KMS-11 (cell line): Measurements from ENCODE around the gene TSPEAR.

Source experiments
- H2AFZ ChIP-seq: fragments of 200-600 bp; sonication (generic); 2 replicates; pipeline ENCODE4 v1.6.1; 2016; ENCODE audit warnings: antibody characterized with exemption, mixed run types, low read depth
- H3K27ac ChIP-seq: fragments of 200-600 bp; sonication (generic); 2 replicates; pipeline ENCODE4 v1.6.1; 2016; ENCODE audit warnings: mild to moderate bottlenecking, mixed run types
- H3K27me3 ChIP-seq: fragments of 200-600 bp; sonication (generic); 2 replicates; pipeline ENCODE4 v1.6.1; 2017; ENCODE audit warnings: mild to moderate bottlenecking, low read depth, mixed run types, moderate library complexity; ENCODE audit not compliant: insufficient read depth
- H3K36me3 ChIP-seq: fragments of 200-600 bp; sonication (generic); 2 replicates; pipeline ENCODE4 v1.6.1; 2017; ENCODE audit warnings: mild to moderate bottlenecking, mixed run types; ENCODE audit not compliant: insufficient read depth
- H3K4me1 ChIP-seq: fragments of 200-600 bp; sonication (generic); 2 replicates; pipeline ENCODE4 v1.6.1; 2016; ENCODE audit warnings: mild to moderate bottlenecking, low read depth, mixed run types; ENCODE audit not compliant: poor library complexity, severe bottlenecking
- H3K4me2 ChIP-seq: fragments of 200-600 bp; sonication (generic); 2 replicates; pipeline ENCODE4 v1.7.0; 2016; ENCODE audit warnings: mild to moderate bottlenecking, mixed run types
- H3K4me3 ChIP-seq: fragments of 200-600 bp; sonication (generic); IDR thresholded peaks from 2 replicates; pipeline ENCODE4 v1.6.1; 2017; ENCODE audit warnings: low read depth, low read length, mixed read lengths; ENCODE audit not compliant: insufficient read depth
- H3K79me2 ChIP-seq: fragments of 200-600 bp; sonication (generic); 2 replicates; pipeline ENCODE4 v1.6.1; 2016; ENCODE audit warnings: low read depth, mixed run types; ENCODE audit not compliant: insufficient read depth
- H3K9ac ChIP-seq: fragments of 200-600 bp; sonication (generic); 2 replicates; pipeline ENCODE4 v1.6.1; 2016; ENCODE audit warnings: mild to moderate bottlenecking, mixed run types
- H4K20me1 ChIP-seq: fragments of 200-600 bp; sonication (generic); 2 replicates; pipeline ENCODE4 v1.6.1; 2016; ENCODE audit warnings: mild to moderate bottlenecking, mixed run types; ENCODE audit not compliant: insufficient read depth
- CTCF ChIP-seq: fragments of 200-600 bp; sonication (generic); conservative IDR thresholded peaks from 2 replicates; pipeline ENCODE4 v1.6.1; 2017; ENCODE audit warnings: low read depth, mild to moderate bottlenecking, antibody characterized with exemption, low read length, moderate library complexity, mixed read lengths

Gene TSPEAR

GRCh38 chr21:44542716-44543115 is 168.7 kb downstream of the TSPEAR start:
- H4K20me1 ChIP-seq: no peaks in the 10 kb centered on the region
- no peak overlapping the region for H3K4me3 ChIP-seq
- no peak overlapping the region for H3K27ac ChIP-seq
- no peaks in the 10 kb centered on the region for H3K36me3 ChIP-seq
- H3K9ac ChIP-seq: no peak overlapping the region
- TF ChIP-seq CTCF: no peak
- H3K4me2 ChIP-seq: no peak overlapping the region
- no peaks in the 10 kb centered on the region for H3K4me1 ChIP-seq
- no peaks in the 10 kb centered on the region for H3K79me2 ChIP-seq
- no peak overlapping the region for H2AFZ ChIP-seq
- H3K27me3 ChIP-seq: peaks cover 80% of the 10 kb centered on the region

GRCh38 chr21:44540741-44541288 is 170.6 kb downstream of the TSPEAR start:
- Histone ChIP-seq H2AFZ (no peak overlapping the region), H3K4me1 (no peaks in the 10 kb centered on the region), H3K9ac (no peak overlapping the region), H3K36me3 (no peaks in the 10 kb centered on the region), H4K20me1 (no peaks in the 10 kb centered on the region), H3K27ac (no peak overlapping the region), H3K4me3 (no peak overlapping the region), H3K27me3 (peaks cover 81% of the 10 kb centered on the region), H3K79me2 (no peaks in the 10 kb centered on the region), H3K4me2 (no peak overlapping the region)
- TF ChIP-seq CTCF: no peak

DNA sequence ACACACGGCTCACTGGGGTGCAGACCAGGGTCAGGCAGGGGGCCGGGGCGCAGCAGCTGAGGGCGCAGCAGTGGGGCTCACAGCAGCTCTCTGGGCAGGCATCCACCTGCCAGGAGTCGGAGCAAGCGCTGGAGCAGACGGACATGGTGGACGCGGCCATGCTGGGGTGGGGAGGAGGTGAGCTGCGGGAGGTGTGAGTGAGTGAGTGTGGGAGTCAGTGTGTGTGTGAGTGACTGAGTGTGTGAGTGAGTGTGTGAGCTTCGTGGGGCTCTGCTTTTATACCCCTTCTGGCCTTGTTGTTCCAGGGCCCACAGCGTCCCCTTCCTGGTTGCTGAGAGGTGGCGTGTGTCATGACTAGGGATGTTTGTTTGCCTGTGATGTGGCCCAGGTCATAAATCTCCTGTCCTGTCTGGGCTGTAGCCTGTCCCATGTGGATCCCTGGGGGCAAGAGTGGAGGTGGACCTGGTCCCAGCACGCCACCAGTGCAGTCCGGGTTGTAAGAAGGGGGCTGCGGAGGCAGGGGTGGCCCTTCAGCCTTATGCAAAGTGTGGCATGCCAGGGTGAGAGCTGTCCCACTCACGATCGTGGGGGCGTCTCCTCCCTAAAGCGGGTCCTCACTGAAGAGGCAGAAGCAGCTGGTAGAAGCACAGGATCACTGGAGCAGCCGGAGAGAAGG is 171.2 kb downstream of the TSPEAR start, which contains the start of gene KRTAP10-1:
TSS of gene KRTAP10-1 (minus strand) at position 205 of the 676 bp plus-strand sequence. CDS start at position 160, 45 bp downstream.
- no peak within 1 kb of the TSS for H3K27ac ChIP-seq
- H3K4me1 ChIP-seq: no peaks in the 10 kb centered on the region
- no peak for TF ChIP-seq CTCF
- H3K79me2 ChIP-seq: no peaks in the 10 kb centered on the region
- H3K27me3 ChIP-seq: peaks cover 77% of the 10 kb centered on the region
- no peak within 1 kb of the TSS for H2AFZ ChIP-seq
- no peaks in the 10 kb centered on the region for H3K36me3 ChIP-seq
- H3K9ac ChIP-seq: no peak within 1 kb of the TSS
- H3K4me2 ChIP-seq: no peak within 1 kb of the TSS
- H4K20me1 ChIP-seq: no peaks in the 10 kb centered on the region
- H3K4me3 ChIP-seq: no peak within 1 kb of the TSS

- no peak overlapping the region for H3K27ac ChIP-seq
- H3K27me3 ChIP-seq: peaks cover 66% of the 10 kb centered on the region
- H3K4me1 ChIP-seq: no peaks in the 10 kb centered on the region
- H4K20me1 ChIP-seq: no peaks in the 10 kb centered on the region
- no peak overlapping the region for H2AFZ ChIP-seq
- no peak overlapping the region for H3K9ac ChIP-seq
- no peaks in the 10 kb centered on the region for H3K36me3 ChIP-seq
- no peaks in the 10 kb centered on the region for H3K79me2 ChIP-seq
- no peak overlapping the region for H3K4me3 ChIP-seq
- no peak for TF ChIP-seq CTCF
- H3K4me2 ChIP-seq: no peak overlapping the region
Observed at GRCh38 chr21:44539046-44539445, 172.3 kb downstream of the TSPEAR start.
